Measurements from ENCODE around the gene TCEA2. TPM values are rescaled to one million over a fixed set of nuclear protein-coding genes. Genes with fewer than 3 reads are reported as not detected.

The TCEA2 gene
- total RNA-seq, 1 donor from 2014 or later: 38.8 TPM

GRCh38 chr20:64111841-64112641 lies 49.0 kb downstream of the TCEA2 start:
- no peaks in the 10 kb centered on the region for H3K9me3 ChIP-seq
- no peaks in the 10 kb centered on the region for H3K4me1 ChIP-seq
- no peak overlapping the region for H3K27ac ChIP-seq
- ATAC-seq (no peak), DNase-seq (peak; percentile 37)
- TF ChIP-seq, protein P1, sequence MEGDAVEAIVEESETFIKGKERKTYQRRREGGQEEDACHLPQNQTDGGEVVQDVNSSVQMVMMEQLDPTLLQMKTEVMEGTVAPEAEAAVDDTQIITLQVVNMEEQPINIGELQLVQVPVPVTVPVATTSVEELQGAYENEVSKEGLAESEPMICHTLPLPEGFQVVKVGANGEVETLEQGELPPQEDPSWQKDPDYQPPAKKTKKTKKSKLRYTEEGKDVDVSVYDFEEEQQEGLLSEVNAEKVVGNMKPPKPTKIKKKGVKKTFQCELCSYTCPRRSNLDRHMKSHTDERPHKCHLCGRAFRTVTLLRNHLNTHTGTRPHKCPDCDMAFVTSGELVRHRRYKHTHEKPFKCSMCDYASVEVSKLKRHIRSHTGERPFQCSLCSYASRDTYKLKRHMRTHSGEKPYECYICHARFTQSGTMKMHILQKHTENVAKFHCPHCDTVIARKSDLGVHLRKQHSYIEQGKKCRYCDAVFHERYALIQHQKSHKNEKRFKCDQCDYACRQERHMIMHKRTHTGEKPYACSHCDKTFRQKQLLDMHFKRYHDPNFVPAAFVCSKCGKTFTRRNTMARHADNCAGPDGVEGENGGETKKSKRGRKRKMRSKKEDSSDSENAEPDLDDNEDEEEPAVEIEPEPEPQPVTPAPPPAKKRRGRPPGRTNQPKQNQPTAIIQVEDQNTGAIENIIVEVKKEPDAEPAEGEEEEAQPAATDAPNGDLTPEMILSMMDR (IDR thresholded peaks at IDR 0.05): no peak
- intact Hi-C loops (cut with DNase I): no loop called here
- no peaks in the 10 kb centered on the region for H3K27me3 ChIP-seq (ENCODE audit: low read depth)
- no peaks in the 10 kb centered on the region for H3K36me3 ChIP-seq
- H3K4me3 ChIP-seq: no peak overlapping the region

DNA sequence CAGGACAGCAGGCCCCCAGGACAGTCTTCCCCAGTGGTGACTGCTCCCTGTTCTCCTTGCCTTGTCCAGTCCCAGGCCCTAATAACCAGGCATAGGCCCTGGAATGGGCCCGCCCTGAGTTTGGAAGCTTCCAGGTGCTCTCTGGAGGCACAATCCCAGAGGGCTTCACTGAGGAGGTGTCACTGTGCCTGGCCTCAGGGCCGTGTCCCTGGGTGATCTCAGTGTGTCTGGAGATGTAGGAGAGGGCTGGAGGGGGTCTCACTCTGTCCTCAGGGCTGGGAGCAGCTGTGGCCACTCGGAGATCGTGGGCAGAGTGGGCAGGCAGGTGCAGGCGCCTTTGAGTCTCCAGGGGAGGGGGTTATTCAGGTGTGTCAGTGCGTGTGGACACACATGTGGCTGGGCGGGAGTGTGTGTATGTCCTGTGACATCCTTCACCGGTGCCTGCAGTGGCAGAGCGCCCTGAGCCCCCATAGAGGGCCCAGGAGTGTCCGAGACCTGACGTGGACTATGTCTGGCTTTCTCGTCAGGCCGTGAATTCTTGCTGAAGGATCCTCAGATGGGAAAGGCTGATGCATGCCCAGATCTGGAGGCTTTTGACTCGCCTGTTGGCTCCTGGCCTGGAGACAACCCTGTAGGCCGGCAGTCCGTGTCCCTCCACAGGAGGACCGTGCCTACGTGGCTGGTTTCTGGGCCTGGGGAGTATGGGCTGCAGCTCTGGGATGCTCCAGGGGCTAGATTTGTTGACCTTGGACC lies 49.9 kb downstream of the TCEA2 start:
- Histone ChIP-seq H3K4me3 (no peak overlapping the region), H3K27ac (no peak overlapping the region), H3K36me3 (no peaks in the 10 kb centered on the region), H3K27me3 (ENCODE audit: low read depth) (no peaks in the 10 kb centered on the region), H3K4me1 (no peaks in the 10 kb centered on the region), H3K9me3 (no peaks in the 10 kb centered on the region)
- intact Hi-C loops (cut with DNase I): no loop called here
- no peak for ATAC-seq
- DNase-seq: peak; percentile 23
- TF ChIP-seq, protein P1 (IDR thresholded peaks at IDR 0.05): no peak

DNA sequence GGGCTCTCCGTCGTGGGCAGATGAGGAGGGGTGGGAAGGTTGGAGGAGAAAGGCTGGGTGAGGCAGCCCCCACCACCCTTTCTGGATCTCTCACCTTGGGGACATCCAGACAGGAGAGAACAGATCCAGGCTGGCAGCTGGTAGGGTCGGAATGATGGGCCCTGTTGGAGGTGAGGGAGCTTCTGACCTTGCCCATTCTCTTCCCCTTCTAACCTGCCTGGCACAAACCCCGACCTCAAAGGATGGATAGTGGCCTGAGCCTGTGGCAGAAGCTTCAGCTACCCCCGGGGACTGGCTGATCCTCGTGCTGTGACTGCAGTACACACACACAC lies 50.4 kb downstream of the TCEA2 start:
- Histone ChIP-seq H3K36me3 (no peaks in the 10 kb centered on the region), H3K4me1 (no peaks in the 10 kb centered on the region), H3K4me3 (no peak overlapping the region), H3K9me3 (no peaks in the 10 kb centered on the region), H3K27ac (no peak overlapping the region), H3K27me3 (ENCODE audit: low read depth) (no peaks in the 10 kb centered on the region)
- TF ChIP-seq, protein P1 (IDR thresholded peaks at IDR 0.05): no peak
- DNase-seq (no peak), ATAC-seq (no peak)
- intact Hi-C loops (cut with DNase I): no loop called here

DNA sequence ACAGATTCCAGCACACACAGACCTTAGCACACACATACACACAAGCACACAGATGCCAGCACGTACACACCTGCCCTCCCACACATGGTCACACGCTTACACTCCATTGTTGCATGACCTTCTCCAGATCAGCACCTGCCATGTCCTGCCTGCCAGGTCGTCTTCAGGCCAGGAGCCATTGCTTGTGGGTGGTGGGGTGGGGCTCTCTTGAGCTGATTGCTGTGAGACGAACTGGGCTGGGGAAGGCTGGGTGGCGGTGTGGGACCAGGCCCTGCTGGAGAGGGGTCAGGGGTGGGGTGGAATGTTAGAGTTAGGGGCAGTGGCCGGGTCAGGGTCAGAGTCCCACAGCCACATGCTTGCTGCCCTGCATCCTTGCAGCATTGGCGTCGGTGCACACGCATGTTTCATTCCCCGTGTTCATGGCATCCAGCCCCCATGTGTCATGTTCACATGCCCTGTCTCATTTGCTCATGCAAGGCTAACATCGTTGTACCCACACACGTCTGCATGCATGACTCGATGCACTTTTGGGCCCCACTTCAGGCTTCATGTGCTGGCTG lies 50.9 kb downstream of the TCEA2 start:
- DNase-seq: no peak
- intact Hi-C loops (cut with DNase I): no loop called here
- Histone ChIP-seq H3K27ac (no peak overlapping the region), H3K9me3 (no peaks in the 10 kb centered on the region), H3K4me3 (no peak overlapping the region), H3K4me1 (no peaks in the 10 kb centered on the region), H3K27me3 (ENCODE audit: low read depth) (no peaks in the 10 kb centered on the region), H3K36me3 (no peaks in the 10 kb centered on the region)
- TF ChIP-seq, protein P1 (IDR thresholded peaks at IDR 0.05): no peak
- ATAC-seq: no peak

GRCh38 chr20:64114356-64114971 lies 51.5 kb downstream of the TCEA2 start:
- Histone ChIP-seq H3K4me1 (no peaks in the 10 kb centered on the region), H3K9me3 (no peaks in the 10 kb centered on the region), H3K4me3 (no peak overlapping the region), H3K27ac (no peak overlapping the region), H3K27me3 (ENCODE audit: low read depth) (no peaks in the 10 kb centered on the region), H3K36me3 (no peaks in the 10 kb centered on the region)
- TF ChIP-seq, protein P1 (IDR thresholded peaks at IDR 0.05): no peak
- intact Hi-C loops (cut with DNase I): no loop called here
- no peak for ATAC-seq
- no peak for DNase-seq

Data from lower lobe of right lung (tissue), 2 donors.